ENCODE results near the gene TRPM2.

DNA sequence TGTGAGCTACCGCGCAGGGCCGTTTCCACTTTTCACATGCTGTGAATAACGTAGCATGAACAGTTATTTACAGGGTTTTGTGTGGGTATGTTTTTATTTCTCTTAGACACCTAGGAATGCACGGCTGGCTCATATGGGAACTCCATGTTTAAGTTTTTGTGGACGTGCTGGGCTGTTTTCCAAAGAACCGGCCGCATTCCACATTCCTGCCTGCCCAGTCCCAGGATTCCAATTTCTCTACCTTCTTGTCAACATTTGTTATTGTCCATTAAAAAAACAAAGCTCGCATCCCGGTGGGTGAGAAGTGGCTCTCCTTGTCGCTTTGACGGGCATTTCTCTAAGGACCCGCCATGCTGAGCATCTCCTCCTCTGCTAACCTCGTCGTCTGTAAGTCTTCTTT is 54.8 kb downstream of the TRPM2 start:
- TF ChIP-seq, protein P1, sequence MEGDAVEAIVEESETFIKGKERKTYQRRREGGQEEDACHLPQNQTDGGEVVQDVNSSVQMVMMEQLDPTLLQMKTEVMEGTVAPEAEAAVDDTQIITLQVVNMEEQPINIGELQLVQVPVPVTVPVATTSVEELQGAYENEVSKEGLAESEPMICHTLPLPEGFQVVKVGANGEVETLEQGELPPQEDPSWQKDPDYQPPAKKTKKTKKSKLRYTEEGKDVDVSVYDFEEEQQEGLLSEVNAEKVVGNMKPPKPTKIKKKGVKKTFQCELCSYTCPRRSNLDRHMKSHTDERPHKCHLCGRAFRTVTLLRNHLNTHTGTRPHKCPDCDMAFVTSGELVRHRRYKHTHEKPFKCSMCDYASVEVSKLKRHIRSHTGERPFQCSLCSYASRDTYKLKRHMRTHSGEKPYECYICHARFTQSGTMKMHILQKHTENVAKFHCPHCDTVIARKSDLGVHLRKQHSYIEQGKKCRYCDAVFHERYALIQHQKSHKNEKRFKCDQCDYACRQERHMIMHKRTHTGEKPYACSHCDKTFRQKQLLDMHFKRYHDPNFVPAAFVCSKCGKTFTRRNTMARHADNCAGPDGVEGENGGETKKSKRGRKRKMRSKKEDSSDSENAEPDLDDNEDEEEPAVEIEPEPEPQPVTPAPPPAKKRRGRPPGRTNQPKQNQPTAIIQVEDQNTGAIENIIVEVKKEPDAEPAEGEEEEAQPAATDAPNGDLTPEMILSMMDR (conservative IDR thresholded peaks at IDR 0.05; ENCODE audit: low read depth, low read length), result no peak
- TF ChIP-seq NFE2L2 (IDR thresholded peaks at IDR 0.05; ENCODE audit: low read depth, low read length) (no peak), CHD1 (IDR thresholded peaks at IDR 0.05; ENCODE audit: low read depth, low read length) (no peak), FOS (IDR thresholded peaks at IDR 0.05; ENCODE audit: low read depth, low read length) (no peak), CEBPB (IDR thresholded peaks at IDR 0.05; ENCODE audit: low read depth, low read length) (no peak), BHLHE40 (IDR thresholded peaks at IDR 0.05; ENCODE audit: low read depth, low read length) (no peak), POLR2A (IDR thresholded peaks at IDR 0.05; ENCODE audit: low read depth, low read length) (no peak), MAFK (IDR thresholded peaks at IDR 0.05; ENCODE audit: low read depth, low read length) (no peak), MXI1 (IDR thresholded peaks at IDR 0.05; ENCODE audit: borderline replicate concordance, low read depth, low read length) (no peak), RAD21 (IDR thresholded peaks at IDR 0.05; ENCODE audit: low read length) (no peak), MAZ (IDR thresholded peaks at IDR 0.05; ENCODE audit: borderline replicate concordance, low read depth, low read length) (no peak), RCOR1 (IDR thresholded peaks at IDR 0.05; ENCODE audit: insufficient replicate concordance, low read length) (no peak), SMC3 (IDR thresholded peaks at IDR 0.05; ENCODE audit: low read depth, low read length) (no peak)
- TF ChIP-seq, protein P2, sequence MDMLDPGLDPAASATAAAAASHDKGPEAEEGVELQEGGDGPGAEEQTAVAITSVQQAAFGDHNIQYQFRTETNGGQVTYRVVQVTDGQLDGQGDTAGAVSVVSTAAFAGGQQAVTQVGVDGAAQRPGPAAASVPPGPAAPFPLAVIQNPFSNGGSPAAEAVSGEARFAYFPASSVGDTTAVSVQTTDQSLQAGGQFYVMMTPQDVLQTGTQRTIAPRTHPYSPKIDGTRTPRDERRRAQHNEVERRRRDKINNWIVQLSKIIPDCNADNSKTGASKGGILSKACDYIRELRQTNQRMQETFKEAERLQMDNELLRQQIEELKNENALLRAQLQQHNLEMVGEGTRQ (IDR thresholded peaks at IDR 0.05; ENCODE audit: low read depth, low read length), result no peak

Data from IMR-90 (cell line).